Stimulated activated CD4-positive, alpha-beta T cell treated with anti-CD3 and anti-CD28 coated beads, Interleukin-15, amount 100 ng/mL, for 1 hour (primary cell): ENCODE measurements around the gene AFDN.

Experiments used
- DNase-seq, 2 donors: peaks; one replicate each; pipeline ENCODE4 v3.0.0-alpha.2; 2020; ENCODE audit warnings: low read depth in 1 of 2, low spot score in 1 of 2

Gene AFDN

GRCh38 chr6:167946007-167946406 lies 119.3 kb downstream of the AFDN start:
- DNase-seq = no peak

GRCh38 chr6:167946604-167947003 lies 119.9 kb downstream of the AFDN start:
- DNase-seq = no peak

- no peak for DNase-seq
These were observed 121.0 kb downstream of the AFDN start for GRCh38 chr6:167947716-167948115.

- no peak for DNase-seq
These were observed 122.0 kb downstream of the AFDN start for GRCh38 chr6:167948716-167949115.

GRCh38 chr6:167949121-167949684 lies 122.5 kb downstream of the AFDN start:
- DNase-seq = no peak

GRCh38 chr6:167951781-167952511 lies 125.2 kb downstream of the AFDN start:
- DNase-seq = no peak

- DNase-seq = no peak
These were observed 125.8 kb downstream of the AFDN start for GRCh38 chr6:167952512-167952859.

GRCh38 chr6:167953551-167953950 lies 126.8 kb downstream of the AFDN start:
- DNase-seq = no peak

GRCh38 chr6:167954151-167954550 lies 127.4 kb downstream of the AFDN start:
- no peak for DNase-seq

GRCh38 chr6:167956491-167956890 lies 129.8 kb downstream of the AFDN start:
- no peak for DNase-seq

- DNase-seq = no peak
These were observed 130.3 kb downstream of the AFDN start for GRCh38 chr6:167956983-167957492.

- no peak for DNase-seq
These were observed 130.9 kb downstream of the AFDN start for GRCh38 chr6:167957626-167958025.

- DNase-seq = no peak
These were observed 133.9 kb downstream of the AFDN start for GRCh38 chr6:167960579-167960978.

- no peak for DNase-seq
These were observed 136.0 kb downstream of the AFDN start for GRCh38 chr6:167962711-167963110.

- no peak for DNase-seq
These were observed 136.9 kb downstream of the AFDN start for GRCh38 chr6:167963589-167964057.

- DNase-seq = no peak
These were observed 139.2 kb downstream of the AFDN start for GRCh38 chr6:167965592-167966539.

GRCh38 chr6:167966540-167966905 lies 139.8 kb downstream of the AFDN start:
- DNase-seq = no peak

- DNase-seq = no peak
These were observed 141.4 kb downstream of the AFDN start for GRCh38 chr6:167968091-167968490.

GRCh38 chr6:167970230-167970629 lies 143.5 kb downstream of the AFDN start:
- no peak for DNase-seq

GRCh38 chr6:167972193-167972592 lies 145.5 kb downstream of the AFDN start:
- DNase-seq = no peak

GRCh38 chr6:167973148-167973885 lies 146.6 kb downstream of the AFDN start:
- DNase-seq = no peak
